Loucy (cell line): ENCODE data around the gene NAA35.

Experiments used
- H2AFZ ChIP-seq: fragments of 200-600 bp; sonication (generic); 2 replicates; pipeline ENCODE4 v1.6.0; 2016; ENCODE audit warnings: antibody characterized with exemption, mild to moderate bottlenecking, low read length, moderate library complexity
- H3F3A ChIP-seq: fragments of 200-600 bp; 2 replicates; pipeline ENCODE4 v1.6.0; 2016; ENCODE audit warnings: antibody characterized with exemption, low read depth, mild to moderate bottlenecking
- H3K27me3 ChIP-seq: fragments of 200-600 bp; sonication (generic); 2 replicates; pipeline ENCODE4 v1.6.1; 2014; ENCODE audit warnings: low read length, mild to moderate bottlenecking; ENCODE audit not compliant: insufficient read depth, poor library complexity, severe bottlenecking
- H3K36me3 ChIP-seq: fragments of 200-600 bp; sonication (generic); 2 replicates; pipeline ENCODE4 v1.6.1; 2016; ENCODE audit warnings: low read length; ENCODE audit not compliant: insufficient read depth
- H3K4me1 ChIP-seq: fragments of 200-600 bp; sonication (generic); 2 replicates; pipeline ENCODE4 v1.5.1; 2014; ENCODE audit warnings: low read length, mild to moderate bottlenecking; ENCODE audit not compliant: insufficient read depth, poor library complexity, severe bottlenecking
- H3K4me2 ChIP-seq: fragments of 200-600 bp; sonication (generic); 2 replicates; pipeline ENCODE4 v1.6.0; 2014; ENCODE audit warnings: antibody characterized with exemption, low read length, low read depth, mild to moderate bottlenecking; ENCODE audit not compliant: poor library complexity, severe bottlenecking
- H3K4me3 ChIP-seq: fragments of 200-600 bp; sonication (generic); 2 replicates; pipeline ENCODE4 v1.5.1; 2014; ENCODE audit warnings: low read length, mild to moderate bottlenecking, mixed read lengths; ENCODE audit not compliant: poor library complexity, severe bottlenecking
- H3K79me2 ChIP-seq: fragments of 200-600 bp; sonication (generic); 2 replicates; pipeline ENCODE4 v1.6.1; 2014; ENCODE audit warnings: low read length; ENCODE audit not compliant: insufficient read depth
- H3K9ac ChIP-seq: fragments of 200-600 bp; sonication (generic); 2 replicates; pipeline ENCODE4 v1.6.0; 2014; ENCODE audit warnings: mild to moderate bottlenecking, low read depth, low read length, moderate library complexity; ENCODE audit not compliant: poor library complexity, severe bottlenecking
- H3K9me2 ChIP-seq: fragments of 200-600 bp; sonication (generic); replicated peaks from 2 replicates; pipeline ENCODE4 v1.6.1; 2016; ENCODE audit warnings: low read depth, low read length, mixed read lengths
- H3K9me3 ChIP-seq: fragments of 200-600 bp; sonication (generic); 2 replicates; pipeline ENCODE4 v1.6.1; 2014; ENCODE audit warnings: mild to moderate bottlenecking, antibody characterized with exemption, low read length, low read depth; ENCODE audit not compliant: insufficient read depth
- H4K20me1 ChIP-seq: fragments of 200-600 bp; sonication (generic); 2 replicates; pipeline ENCODE4 v1.6.0; 2014; ENCODE audit warnings: antibody characterized with exemption, low read length, mild to moderate bottlenecking; ENCODE audit not compliant: insufficient read depth, poor library complexity, severe bottlenecking
- EZH2phosphoT487 ChIP-seq: fragments of 200-600 bp; IDR thresholded peaks from 2 replicates; pipeline ENCODE4 v1.6.1; 2018; ENCODE audit warnings: antibody characterized with exemption, mild to moderate bottlenecking, moderate library complexity, borderline replicate concordance
- TF ChIP-seq, protein P1 (sequence below): fragments of 200-600 bp; sonication (generic); conservative IDR thresholded peaks from 2 replicates; pipeline ENCODE4 v1.5.1; 2014; ENCODE audit warnings: mild to moderate bottlenecking, antibody characterized with exemption, low read length

Gene NAA35

DNA sequence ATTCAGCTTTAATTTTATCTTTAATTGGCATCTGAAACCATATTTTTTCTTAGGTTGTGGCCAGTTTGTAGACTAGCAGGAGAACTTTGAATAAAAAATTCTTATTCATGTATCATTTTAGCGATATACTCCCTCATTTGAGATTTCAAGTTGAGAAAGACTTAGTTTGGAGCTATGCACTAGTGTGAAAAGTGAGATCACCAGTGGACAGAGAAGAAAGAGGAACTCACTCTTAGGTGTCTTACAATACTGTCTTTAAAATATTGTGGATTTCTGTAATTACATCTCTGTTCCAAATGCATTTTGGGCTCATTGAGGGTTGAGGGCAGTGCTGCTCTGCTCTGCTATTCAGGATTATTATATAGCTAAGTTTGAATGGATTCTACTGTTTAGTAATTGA is 54.7 kb downstream of the NAA35 start:
- H3K27me3 ChIP-seq, result no peaks in the 10 kb centered on the region
- TF ChIP-seq, protein P1, sequence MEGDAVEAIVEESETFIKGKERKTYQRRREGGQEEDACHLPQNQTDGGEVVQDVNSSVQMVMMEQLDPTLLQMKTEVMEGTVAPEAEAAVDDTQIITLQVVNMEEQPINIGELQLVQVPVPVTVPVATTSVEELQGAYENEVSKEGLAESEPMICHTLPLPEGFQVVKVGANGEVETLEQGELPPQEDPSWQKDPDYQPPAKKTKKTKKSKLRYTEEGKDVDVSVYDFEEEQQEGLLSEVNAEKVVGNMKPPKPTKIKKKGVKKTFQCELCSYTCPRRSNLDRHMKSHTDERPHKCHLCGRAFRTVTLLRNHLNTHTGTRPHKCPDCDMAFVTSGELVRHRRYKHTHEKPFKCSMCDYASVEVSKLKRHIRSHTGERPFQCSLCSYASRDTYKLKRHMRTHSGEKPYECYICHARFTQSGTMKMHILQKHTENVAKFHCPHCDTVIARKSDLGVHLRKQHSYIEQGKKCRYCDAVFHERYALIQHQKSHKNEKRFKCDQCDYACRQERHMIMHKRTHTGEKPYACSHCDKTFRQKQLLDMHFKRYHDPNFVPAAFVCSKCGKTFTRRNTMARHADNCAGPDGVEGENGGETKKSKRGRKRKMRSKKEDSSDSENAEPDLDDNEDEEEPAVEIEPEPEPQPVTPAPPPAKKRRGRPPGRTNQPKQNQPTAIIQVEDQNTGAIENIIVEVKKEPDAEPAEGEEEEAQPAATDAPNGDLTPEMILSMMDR, result no peak
- TF ChIP-seq EZH2phosphoT487, result no peak

DNA sequence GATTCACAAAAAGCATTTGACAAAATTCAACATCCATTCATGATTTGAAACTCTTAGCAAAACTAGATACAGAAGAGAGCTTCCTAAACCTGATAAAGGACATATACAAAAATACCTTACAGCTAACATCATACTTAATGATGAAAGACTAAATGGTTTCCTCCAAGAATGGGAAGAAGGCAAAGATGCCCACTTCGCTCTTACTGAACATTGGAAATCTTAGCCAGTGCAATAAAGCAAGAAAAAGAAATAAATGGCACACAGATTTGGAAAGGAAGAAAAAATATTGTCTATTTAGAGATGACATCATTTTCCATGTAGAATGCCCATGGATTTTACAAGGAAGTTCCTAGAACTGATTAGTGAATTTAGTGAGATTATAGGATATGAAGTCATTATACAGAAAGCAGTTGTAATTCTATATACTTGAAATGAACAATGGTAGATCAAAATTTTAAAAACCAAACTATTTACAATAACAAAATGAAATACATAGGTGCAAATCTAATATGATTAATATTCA is 64.4 kb downstream of the NAA35 start:
- Histone ChIP-seq H3K36me3 (peaks cover 72% of the 10 kb centered on the region), H3K79me2 (no peaks in the 10 kb centered on the region), H3F3A (no peaks in the 10 kb centered on the region), H3K4me1 (no peaks in the 10 kb centered on the region), H4K20me1 (no peaks in the 10 kb centered on the region), H3K4me2 (no peak overlapping the region), H3K4me3 (no peak overlapping the region), H3K27me3 (no peaks in the 10 kb centered on the region), H3K9me3 (peaks cover 14% of the 10 kb centered on the region; the same call in 1 of the 2 replicates), H3K9ac (no peak overlapping the region), H2AFZ (no peak overlapping the region), H3K9me2 (no peaks in the 10 kb centered on the region)
- no peak for TF ChIP-seq EZH2phosphoT487
- TF ChIP-seq, protein P1, result no peak

More for the DNA sequence above, 54.7 kb downstream of the NAA35 start:
- Histone ChIP-seq H3K79me2 (no peaks in the 10 kb centered on the region), H3K4me2 (no peak overlapping the region), H3K36me3 (peaks cover 20% of the 10 kb centered on the region; the same call in 1 of the 2 replicates), H2AFZ (no peak overlapping the region), H3K9me3 (no peaks in the 10 kb centered on the region), H3K9me2 (no peaks in the 10 kb centered on the region), H3K9ac (no peak overlapping the region), H3K4me3 (no peak overlapping the region), H4K20me1 (no peaks in the 10 kb centered on the region), H3F3A (no peaks in the 10 kb centered on the region), H3K4me1 (no peaks in the 10 kb centered on the region)

DNA sequence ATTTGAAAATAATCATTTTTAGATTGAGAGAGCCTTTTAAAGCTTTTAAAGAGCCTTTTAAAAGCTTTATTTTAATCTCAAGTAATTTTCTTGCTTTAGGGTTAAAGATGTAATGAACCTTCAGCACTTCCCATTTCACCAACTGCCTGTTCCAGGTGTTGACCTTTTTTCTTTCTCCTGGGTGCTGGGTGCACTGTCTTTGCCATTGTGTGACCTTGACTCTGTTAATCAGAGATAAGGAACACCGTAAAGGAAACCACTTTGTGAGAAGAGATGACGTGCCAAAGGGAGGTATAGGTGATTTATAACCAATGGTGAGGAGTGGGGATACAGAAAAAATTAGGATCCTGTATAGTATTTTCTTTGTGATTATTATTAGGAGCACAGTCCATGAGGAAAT is 68.2 kb downstream of the NAA35 start:
- H3K4me1 ChIP-seq, result no peaks in the 10 kb centered on the region
- H2AFZ ChIP-seq, result no peak overlapping the region
- H4K20me1 ChIP-seq, result no peaks in the 10 kb centered on the region
- no peak overlapping the region for H3K9ac ChIP-seq
- no peaks in the 10 kb centered on the region for H3K79me2 ChIP-seq
- H3F3A ChIP-seq, result no peaks in the 10 kb centered on the region
- H3K9me2 ChIP-seq, result no peaks in the 10 kb centered on the region
- TF ChIP-seq EZH2phosphoT487, result no peak
- TF ChIP-seq, protein P1, result no peak
- H3K4me2 ChIP-seq, result no peak overlapping the region
- no peaks in the 10 kb centered on the region for H3K27me3 ChIP-seq
- no peak overlapping the region for H3K4me3 ChIP-seq
- H3K36me3 ChIP-seq, result peaks cover 69% of the 10 kb centered on the region
- H3K9me3 ChIP-seq, result peaks cover 14% of the 10 kb centered on the region; the same call in 1 of the 2 replicates
